ENCODE measurements around the gene LGR6. TPM values are rescaled to one million over a fixed set of nuclear protein-coding genes. Genes with fewer than 3 reads are reported as not detected.
A peak's percentile ranks its signal among the peaks of the same experiment; 100 is the strongest.

Gene LGR6
- total and polyA plus RNA-seq, 2 experiments from 2014 or later: 0.66 to 0.89 TPM

DNA sequence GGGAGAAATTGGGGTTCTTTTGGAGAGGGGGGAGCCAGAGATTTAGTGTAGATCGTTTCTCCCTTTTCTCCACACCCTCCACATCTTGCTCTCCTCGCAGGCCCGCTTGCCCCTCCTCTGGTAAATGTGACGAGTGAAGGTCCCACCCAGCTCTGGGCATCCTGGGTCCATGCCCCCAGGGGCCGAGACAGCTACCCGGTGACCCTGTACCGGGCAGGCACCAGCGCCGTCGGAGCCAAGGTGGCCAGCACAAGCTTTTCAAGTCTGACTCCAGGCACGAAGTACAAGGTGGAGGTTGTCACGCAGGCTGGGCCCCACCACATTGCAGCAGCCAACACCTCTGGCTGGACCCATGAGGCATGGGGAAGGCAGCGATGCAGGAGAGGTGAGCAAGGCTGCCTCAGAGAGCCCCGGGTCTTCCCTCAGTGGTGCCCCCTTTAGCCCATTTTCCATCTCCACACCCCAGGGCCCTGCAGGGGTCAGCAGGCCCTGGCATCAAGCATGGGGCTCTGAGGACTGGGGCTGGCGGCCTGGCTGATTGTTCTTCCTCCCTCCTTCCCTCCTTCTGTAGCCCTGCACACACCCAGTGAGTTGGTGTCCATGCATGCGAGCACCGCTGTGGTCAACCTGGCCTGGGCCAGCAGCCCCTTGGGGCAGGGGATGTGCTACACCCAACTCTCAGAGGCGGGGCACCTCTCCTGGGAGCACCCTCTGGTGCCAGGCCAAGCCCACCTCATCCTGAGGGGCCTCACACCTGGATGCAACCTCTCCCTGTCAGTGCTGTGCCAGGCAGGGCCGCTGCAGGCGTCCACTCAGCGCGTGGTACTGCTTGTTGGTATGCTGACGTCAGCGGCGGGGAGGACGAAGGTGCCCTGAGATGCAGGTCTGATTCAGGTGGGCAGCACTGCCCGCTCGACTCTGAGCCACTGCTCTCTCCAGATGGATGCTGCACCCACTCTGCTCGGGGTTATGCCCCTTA lies 16.4 kb upstream of the LGR6 start:
- Histone ChIP-seq H2AFZ (no peak overlapping the region), H3K36me3 (ENCODE audit: insufficient read depth) (no peaks in the 10 kb centered on the region), H3F3A (replicated peaks; ENCODE audit: low read depth) (no peaks in the 10 kb centered on the region), H3K4me2 (no peak overlapping the region), H3K27me3 (ENCODE audit: insufficient read depth) (no peaks in the 10 kb centered on the region), H3K4me1 (ENCODE audit: insufficient read depth) (no peaks in the 10 kb centered on the region), H3K27ac (ENCODE audit: low read depth) (no peak overlapping the region), H3K79me2 (replicated peaks; ENCODE audit: insufficient read depth) (no peaks in the 10 kb centered on the region), H4K20me1 (replicated peaks; ENCODE audit: insufficient read depth) (no peaks in the 10 kb centered on the region), H3K4me3 (no peak overlapping the region), H3K9me2 (ENCODE audit: insufficient read depth) (no peaks in the 10 kb centered on the region)
- Mint-ChIP-seq H3K4me3 (no peak overlapping the region), H3K27me3 (ENCODE audit: insufficient read depth, low read depth, poor library complexity) (peaks cover 20% of the 10 kb centered on the region), H3K27ac (no peak overlapping the region), H3K9me3 (no peaks in the 10 kb centered on the region), H3K36me3 (ENCODE audit: low read depth) (no peaks in the 10 kb centered on the region), H3K4me1 (no peaks in the 10 kb centered on the region; the same call in 2 of the 3 replicates)
- ATAC-seq (peak; percentile 87), DNase-seq (ENCODE audit: low spot score) (peak; percentile 49)
- TF ChIP-seq POLR2AphosphoS5 (IDR thresholded peaks at IDR 0.05; ENCODE audit: low read depth): no peak
- TF ChIP-seq, protein P1, sequence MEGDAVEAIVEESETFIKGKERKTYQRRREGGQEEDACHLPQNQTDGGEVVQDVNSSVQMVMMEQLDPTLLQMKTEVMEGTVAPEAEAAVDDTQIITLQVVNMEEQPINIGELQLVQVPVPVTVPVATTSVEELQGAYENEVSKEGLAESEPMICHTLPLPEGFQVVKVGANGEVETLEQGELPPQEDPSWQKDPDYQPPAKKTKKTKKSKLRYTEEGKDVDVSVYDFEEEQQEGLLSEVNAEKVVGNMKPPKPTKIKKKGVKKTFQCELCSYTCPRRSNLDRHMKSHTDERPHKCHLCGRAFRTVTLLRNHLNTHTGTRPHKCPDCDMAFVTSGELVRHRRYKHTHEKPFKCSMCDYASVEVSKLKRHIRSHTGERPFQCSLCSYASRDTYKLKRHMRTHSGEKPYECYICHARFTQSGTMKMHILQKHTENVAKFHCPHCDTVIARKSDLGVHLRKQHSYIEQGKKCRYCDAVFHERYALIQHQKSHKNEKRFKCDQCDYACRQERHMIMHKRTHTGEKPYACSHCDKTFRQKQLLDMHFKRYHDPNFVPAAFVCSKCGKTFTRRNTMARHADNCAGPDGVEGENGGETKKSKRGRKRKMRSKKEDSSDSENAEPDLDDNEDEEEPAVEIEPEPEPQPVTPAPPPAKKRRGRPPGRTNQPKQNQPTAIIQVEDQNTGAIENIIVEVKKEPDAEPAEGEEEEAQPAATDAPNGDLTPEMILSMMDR (conservative IDR thresholded peaks at IDR 0.05; ENCODE audit: low read depth in 2 of 2): peak; percentile 18 to 52; a peak in 3 of 4 replicates

DNA sequence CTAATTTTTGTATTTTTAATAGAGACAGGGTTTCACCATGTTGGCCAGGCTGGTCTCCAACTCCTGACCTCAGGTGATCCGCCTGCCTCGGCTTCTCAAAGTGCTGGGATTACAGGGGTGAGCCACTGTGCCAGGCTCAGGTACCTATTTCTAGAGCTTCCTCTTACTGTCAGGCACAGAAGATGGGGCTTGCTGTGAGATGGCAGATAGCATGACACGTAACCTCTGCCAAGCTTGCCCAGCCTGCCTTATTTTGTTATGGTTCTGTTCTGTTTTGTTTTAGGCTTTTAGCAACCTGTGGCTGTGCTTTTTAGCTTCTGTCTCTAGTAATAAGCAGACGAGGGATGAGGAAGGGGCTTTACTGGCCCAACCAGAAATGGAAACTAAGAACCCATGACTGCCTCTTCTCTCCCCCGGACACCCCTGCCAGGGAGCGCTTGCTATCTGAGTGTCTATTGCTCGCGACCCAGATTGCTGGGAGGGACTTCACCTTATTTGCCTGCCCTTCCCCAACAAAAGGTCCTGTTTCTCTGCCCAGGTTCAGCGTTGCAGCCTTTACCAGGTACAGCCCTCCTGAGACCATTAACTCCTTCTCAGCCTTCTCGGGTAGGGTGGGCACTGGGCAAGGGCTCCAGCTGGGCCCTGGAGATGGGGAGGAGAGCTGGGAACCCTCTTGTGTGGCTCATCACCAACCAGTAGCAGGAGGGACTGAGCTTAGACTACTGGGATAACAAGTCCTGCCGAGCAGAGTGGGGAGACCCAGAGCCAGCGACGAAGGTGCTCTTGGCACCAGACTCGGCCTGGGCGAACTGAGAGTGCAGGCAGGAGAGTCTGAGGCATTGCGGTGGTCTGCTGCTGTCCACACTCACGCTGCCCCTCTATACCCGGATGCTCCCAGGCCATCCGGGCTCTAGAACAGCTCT lies 13.5 kb upstream of the LGR6 start:
- H3K4me3 ChIP-seq: no peak overlapping the region
- Mint-ChIP-seq H3K4me1 (peaks cover 9% of the 10 kb centered on the region), H3K27ac (no peak overlapping the region), H3K36me3 (ENCODE audit: low read depth) (no peaks in the 10 kb centered on the region), H3K4me3 (no peak overlapping the region), H3K9me3 (no peaks in the 10 kb centered on the region), H3K27me3 (ENCODE audit: insufficient read depth, low read depth, poor library complexity) (peaks cover 21% of the 10 kb centered on the region)
- H3K27ac ChIP-seq (ENCODE audit: low read depth): no peak overlapping the region
- H3K4me1 ChIP-seq (ENCODE audit: insufficient read depth): no peaks in the 10 kb centered on the region
- no peak overlapping the region for H2AFZ ChIP-seq
- no peaks in the 10 kb centered on the region for H3K36me3 ChIP-seq (ENCODE audit: insufficient read depth)
- no peaks in the 10 kb centered on the region for H3K79me2 ChIP-seq (replicated peaks; ENCODE audit: insufficient read depth)
- no peaks in the 10 kb centered on the region for H3K9me2 ChIP-seq (ENCODE audit: insufficient read depth)
- H3K27me3 ChIP-seq (ENCODE audit: insufficient read depth): no peaks in the 10 kb centered on the region
- no peak for ATAC-seq
- no peaks in the 10 kb centered on the region for H3F3A ChIP-seq (replicated peaks; ENCODE audit: low read depth)
- DNase-seq (ENCODE audit: low spot score): no peak
- no peak overlapping the region for H3K4me2 ChIP-seq
- H4K20me1 ChIP-seq (replicated peaks; ENCODE audit: insufficient read depth): no peaks in the 10 kb centered on the region
- no peak for TF ChIP-seq POLR2AphosphoS5 (IDR thresholded peaks at IDR 0.05; ENCODE audit: low read depth)
- TF ChIP-seq, protein P2, sequence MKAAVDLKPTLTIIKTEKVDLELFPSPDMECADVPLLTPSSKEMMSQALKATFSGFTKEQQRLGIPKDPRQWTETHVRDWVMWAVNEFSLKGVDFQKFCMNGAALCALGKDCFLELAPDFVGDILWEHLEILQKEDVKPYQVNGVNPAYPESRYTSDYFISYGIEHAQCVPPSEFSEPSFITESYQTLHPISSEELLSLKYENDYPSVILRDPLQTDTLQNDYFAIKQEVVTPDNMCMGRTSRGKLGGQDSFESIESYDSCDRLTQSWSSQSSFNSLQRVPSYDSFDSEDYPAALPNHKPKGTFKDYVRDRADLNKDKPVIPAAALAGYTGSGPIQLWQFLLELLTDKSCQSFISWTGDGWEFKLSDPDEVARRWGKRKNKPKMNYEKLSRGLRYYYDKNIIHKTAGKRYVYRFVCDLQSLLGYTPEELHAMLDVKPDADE (IDR thresholded peaks at IDR 0.05): no peak
- TF ChIP-seq, protein P3, sequence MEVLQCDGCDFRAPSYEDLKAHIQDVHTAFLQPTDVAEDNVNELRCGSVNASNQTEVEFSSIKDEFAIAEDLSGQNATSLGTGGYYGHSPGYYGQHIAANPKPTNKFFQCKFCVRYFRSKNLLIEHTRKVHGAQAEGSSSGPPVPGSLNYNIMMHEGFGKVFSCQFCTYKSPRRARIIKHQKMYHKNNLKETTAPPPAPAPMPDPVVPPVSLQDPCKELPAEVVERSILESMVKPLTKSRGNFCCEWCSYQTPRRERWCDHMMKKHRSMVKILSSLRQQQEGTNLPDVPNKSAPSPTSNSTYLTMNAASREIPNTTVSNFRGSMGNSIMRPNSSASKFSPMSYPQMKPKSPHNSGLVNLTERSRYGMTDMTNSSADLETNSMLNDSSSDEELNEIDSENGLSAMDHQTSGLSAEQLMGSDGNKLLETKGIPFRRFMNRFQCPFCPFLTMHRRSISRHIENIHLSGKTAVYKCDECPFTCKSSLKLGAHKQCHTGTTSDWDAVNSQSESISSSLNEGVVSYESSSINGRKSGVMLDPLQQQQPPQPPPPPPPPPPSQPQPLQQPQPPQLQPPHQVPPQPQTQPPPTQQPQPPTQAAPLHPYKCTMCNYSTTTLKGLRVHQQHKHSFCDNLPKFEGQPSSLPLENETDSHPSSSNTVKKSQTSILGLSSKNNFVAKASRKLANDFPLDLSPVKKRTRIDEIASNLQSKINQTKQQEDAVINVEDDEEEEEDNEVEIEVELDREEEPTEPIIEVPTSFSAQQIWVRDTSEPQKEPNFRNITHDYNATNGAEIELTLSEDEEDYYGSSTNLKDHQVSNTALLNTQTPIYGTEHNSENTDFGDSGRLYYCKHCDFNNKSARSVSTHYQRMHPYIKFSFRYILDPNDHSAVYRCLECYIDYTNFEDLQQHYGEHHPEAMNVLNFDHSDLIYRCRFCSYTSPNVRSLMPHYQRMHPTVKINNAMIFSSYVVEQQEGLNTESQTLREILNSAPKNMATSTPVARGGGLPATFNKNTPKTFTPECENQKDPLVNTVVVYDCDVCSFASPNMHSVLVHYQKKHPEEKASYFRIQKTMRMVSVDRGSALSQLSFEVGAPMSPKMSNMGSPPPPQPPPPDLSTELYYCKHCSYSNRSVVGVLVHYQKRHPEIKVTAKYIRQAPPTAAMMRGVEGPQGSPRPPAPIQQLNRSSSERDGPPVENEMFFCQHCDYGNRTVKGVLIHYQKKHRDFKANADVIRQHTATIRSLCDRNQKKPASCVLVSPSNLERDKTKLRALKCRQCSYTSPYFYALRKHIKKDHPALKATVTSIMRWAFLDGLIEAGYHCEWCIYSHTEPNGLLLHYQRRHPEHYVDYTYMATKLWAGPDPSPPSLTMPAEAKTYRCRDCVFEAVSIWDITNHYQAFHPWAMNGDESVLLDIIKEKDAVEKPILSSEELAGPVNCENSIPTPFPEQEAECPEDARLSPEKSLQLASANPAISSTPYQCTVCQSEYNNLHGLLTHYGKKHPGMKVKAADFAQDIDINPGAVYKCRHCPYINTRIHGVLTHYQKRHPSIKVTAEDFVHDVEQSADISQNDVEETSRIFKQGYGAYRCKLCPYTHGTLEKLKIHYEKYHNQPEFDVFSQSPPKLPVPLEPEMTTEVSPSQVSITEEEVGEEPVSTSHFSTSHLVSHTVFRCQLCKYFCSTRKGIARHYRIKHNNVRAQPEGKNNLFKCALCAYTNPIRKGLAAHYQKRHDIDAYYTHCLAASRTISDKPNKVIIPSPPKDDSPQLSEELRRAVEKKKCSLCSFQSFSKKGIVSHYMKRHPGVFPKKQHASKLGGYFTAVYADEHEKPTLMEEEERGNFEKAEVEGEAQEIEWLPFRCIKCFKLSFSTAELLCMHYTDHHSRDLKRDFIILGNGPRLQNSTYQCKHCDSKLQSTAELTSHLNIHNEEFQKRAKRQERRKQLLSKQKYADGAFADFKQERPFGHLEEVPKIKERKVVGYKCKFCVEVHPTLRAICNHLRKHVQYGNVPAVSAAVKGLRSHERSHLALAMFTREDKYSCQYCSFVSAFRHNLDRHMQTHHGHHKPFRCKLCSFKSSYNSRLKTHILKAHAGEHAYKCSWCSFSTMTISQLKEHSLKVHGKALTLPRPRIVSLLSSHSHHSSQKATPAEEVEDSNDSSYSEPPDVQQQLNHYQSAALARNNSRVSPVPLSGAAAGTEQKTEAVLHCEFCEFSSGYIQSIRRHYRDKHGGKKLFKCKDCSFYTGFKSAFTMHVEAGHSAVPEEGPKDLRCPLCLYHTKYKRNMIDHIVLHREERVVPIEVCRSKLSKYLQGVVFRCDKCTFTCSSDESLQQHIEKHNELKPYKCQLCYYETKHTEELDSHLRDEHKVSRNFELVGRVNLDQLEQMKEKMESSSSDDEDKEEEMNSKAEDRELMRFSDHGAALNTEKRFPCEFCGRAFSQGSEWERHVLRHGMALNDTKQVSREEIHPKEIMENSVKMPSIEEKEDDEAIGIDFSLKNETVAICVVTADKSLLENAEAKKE (CRISPR knock-in tag; IDR thresholded peaks at IDR 0.05): no peak

Measured in GM23338 (cell line).